SK-N-DZ (cell line): ENCODE measurements around the gene GMPPA.

Experiments
- DNase-seq: peaks from one replicate; pipeline ENCODE4 v3.0.0-alpha.2; 2015; ENCODE audit warnings: low spot score

GMPPA gene

GRCh38 chr2:219502618-219503017 lies 3.9 kb downstream of the GMPPA start:
- no peak for DNase-seq

- DNase-seq, result no peak
Observed at GRCh38 chr2:219505585-219505984, 6.9 kb downstream of the GMPPA start.

DNA sequence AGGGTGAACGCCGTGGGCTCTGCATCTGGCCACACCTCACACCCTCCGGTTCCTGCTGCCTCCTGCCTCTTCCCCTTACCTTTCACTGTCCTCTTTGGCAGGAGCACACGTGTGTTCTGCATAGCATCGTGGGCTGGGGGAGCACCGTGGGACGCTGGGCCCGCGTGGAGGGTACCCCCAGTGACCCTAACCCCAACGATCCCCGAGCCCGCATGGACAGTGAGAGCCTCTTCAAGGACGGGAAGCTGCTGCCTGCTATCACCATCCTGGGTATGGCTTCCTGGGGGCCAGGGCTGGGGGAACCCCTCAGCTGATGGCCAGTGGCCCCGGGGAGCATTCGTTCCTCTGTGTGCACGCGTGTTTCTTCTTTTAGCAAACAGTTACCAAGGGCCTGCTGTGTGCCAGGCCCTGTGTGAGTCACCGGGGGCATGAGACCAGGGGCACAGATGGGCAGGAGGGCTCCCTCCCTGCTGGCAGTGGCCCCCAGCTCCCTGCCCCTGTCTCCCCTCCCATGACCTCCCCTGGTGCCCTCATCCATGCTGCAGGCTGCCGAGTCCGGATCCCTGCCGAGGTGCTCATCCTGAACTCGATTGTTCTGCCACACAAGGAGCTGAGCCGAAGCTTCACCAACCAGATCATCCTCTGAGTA lies 7.6 kb downstream of the GMPPA start:
- DNase-seq, result no peak

DNA sequence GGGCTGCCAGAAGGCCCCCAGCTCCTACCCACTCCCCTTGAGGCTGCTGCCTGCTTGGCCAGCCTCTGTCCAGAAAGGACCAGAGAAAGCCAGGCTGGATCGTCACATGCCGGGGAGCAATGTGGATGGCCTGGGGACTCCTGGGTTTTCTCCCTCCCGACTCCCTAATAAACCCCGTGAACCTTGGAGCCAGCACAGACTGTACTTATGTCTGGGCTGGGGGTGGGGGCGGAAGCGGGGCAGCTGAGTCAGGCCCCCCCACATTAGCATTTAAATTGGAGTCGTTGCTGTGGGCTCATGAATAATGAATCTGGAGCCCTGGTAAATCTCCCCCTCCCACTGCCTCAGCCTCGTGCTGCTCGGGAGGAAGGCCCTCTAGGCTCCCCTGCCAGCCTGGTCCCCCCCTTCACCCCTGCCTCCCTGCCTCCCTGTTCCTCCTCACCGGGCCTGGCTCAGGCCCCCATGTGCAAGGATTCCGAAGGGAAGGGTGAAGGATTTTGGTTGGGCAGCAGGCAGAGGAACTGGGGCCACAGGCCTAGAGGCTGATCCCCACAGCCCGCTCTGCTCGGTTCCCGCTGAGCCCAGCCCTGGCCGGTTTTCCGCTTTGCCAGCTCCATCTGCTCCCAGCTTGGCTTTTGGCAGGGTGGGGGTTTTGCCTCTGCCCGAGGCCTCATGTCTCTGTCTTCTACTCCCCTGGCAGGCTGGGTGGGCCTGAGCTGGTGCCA lies 8.3 kb downstream of the GMPPA start:
- DNase-seq, result no peak

DNA sequence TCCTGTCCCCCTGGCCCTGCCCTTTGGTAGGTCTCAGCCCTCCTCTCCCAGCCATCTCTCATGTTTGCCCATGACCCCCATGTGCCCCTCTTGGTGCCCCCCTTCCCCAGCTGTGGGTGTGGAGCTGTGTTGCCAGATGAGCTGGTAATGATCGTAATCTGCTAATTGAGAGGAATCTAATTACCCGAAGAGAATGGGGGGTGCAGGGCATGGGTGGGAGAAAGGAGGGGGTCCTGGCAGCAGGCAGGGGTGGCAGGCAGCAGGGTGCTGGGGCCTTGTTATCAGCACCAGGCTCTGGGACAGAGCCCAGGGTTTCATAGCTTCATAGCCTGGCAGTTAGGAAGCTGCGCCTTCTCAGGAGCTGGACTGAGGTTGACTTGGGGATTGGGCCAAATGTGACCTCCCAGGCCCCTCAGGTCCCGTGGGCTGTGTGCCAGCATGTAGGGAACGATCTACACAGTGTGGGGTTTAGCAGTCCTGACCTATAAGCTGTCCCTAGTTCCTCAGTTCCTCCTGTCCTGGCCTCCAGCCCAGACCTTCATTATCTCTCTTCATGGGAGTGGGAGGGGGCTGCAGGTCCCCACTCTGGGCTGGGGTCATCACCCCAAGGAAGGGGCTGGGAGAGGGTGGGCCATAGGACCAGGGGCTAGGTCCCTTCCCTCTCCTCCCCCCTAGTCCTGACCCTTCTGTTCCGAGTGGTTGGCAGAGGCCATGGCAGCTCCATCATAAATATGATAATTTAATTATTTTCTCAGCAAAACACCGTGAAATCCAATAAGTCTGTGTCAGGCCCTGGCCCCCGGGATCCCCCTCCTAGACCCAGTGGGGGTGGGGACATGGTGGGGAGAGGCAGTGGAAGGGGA lies 9.1 kb downstream of the GMPPA start:
- DNase-seq, result no peak

GRCh38 chr2:219508444-219508734 lies 9.7 kb downstream of the GMPPA start:
- no peak for DNase-seq

GRCh38 chr2:219508971-219509779 lies 10.5 kb downstream of the GMPPA start:
- no peak for DNase-seq

GRCh38 chr2:219509780-219510511 lies 11.3 kb downstream of the GMPPA start:
- DNase-seq, result peak; percentile 75

DNA sequence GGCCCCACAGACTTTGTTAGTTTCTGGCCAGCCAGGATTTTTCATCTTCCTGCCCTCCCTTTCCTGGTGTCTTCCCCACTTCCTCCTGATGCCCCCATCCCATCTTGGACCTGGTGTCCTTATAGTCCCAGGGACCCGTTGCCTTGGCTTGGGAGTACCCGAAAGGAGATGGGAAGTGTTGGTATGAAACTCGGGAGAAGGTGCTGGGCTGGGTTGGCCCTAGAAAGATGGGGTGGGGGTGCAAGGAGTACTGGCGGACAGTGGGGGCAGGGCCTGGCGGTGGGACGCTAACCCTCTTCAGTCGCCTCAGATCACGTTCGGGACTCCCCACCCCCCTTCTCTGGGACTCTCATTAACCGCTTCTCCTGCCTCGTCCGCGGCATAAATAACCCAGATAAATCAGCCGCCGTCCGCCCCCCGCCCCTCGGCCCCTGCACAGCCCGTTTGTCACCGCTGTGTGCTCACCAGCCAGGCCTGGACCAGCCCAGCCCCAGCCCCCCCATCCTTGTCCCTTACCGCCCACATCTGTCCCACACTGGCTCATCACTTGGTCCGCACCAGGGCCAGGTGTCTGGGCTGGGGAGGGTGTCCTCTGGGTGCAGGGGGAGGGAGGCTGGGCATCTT lies 11.9 kb downstream of the GMPPA start:
- no peak for DNase-seq

GRCh38 chr2:219511547-219512325 lies 13.0 kb downstream of the GMPPA start:
- DNase-seq, result no peak

- no peak for DNase-seq
Observed at GRCh38 chr2:219512524-219513216, 14.0 kb downstream of the GMPPA start.

DNA sequence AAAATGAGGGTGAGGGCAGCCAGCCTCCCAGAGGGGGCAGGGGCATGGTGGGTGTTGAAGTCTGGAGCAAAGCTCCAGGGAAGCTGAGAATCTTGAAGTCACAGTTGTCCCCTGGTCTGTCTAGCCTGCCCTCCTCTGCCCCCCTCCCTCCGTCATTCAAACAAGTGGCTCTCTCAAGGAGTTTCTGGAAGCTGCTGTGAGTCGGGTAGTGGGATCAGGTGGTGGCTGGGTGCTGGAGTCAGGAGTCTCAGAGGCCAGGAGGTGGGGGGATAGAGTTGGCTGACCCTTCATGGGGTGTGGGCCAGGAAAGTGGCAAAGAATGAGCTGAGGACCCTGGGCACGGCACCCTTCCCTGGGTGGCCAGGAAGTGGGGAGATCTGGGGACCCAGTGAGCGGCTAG lies 15.1 kb downstream of the GMPPA start:
- no peak for DNase-seq

GRCh38 chr2:219514196-219514761 lies 15.6 kb downstream of the GMPPA start, which contains the start of gene ASIC4:
ASIC4 (plus strand) TSS chr2:219514482; CDS start chr2:219514725, 243 bp downstream.
- DNase-seq, result peak; percentile 87

- DNase-seq, result no peak
Observed at GRCh38 chr2:219514836-219515235, 16.1 kb downstream of the GMPPA start.

DNA sequence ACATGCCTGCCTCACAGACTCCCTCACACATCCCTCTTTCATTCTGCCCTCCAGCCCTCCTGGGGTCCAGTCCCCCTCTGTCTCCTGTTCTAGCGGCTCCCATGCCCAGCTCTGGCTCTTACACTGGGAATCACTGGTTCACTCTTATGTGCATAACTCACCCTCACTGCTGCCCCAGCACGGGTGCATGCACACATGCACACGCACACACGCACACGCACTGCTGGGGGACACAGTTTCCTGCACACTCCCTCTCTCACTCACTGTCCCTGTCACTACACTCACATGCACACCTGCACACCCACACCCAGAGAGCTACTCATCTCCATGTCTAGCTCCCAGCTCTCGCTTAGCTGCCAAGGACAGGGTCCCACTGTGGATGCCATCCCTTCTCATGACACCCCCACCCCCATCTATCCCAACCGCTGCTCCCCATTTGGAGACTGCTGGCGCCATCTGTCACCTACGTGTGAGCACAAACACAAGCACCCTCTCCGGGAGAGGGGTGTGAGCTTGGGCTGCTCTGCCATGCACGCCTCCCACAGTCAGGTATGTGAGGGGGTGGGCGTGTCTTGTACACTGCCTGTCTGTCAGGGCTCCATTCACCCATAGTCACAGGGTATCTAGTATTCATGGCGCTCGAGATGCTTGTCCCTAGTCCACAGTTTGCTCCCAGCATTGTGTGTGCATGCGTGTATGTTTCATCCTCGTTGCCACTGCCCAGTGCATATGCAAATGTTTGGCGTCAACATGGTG lies 17.4 kb downstream of the GMPPA start:
- DNase-seq, result no peak

DNA sequence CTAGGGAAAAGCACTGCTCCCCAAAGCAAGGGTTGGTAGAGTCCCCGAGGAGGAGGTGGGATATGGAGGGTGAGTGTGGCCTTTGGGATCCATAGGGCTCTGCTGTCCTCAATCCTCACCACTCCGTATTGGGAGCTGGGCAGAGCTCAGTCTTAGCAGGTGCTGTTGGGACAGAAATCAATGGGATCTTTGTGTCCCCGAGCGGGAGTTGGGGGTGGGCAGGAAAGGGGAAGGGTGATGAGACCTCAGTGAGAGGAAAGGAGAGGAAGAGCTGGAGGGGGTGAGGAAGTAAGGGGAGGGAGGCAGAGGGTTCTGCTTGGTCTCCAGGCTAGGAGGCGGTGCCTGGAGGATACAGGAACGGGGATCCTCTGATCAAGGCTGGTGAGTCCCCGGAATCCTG lies 18.2 kb downstream of the GMPPA start:
- DNase-seq, result no peak

GRCh38 chr2:219517954-219518778 lies 19.5 kb downstream of the GMPPA start:
- no peak for DNase-seq
